Hematopoietic multipotent progenitor cell treated with erythropoietin and hydrocortisone succinate and interleukin-3 and kit ligand, for 8 days (in vitro differentiated cells): ENCODE results near the gene CELF5.
"Not testable (repeated sequence)": the region's sequence is repeated elsewhere in the genome, so short reads cannot be mapped to it uniquely, and the experiment has no call there.

Source experiments
- DNase-seq: peaks from one replicate; pipeline ENCODE4 v3.0.0-alpha.2; 2015

The CELF5 gene

DNA sequence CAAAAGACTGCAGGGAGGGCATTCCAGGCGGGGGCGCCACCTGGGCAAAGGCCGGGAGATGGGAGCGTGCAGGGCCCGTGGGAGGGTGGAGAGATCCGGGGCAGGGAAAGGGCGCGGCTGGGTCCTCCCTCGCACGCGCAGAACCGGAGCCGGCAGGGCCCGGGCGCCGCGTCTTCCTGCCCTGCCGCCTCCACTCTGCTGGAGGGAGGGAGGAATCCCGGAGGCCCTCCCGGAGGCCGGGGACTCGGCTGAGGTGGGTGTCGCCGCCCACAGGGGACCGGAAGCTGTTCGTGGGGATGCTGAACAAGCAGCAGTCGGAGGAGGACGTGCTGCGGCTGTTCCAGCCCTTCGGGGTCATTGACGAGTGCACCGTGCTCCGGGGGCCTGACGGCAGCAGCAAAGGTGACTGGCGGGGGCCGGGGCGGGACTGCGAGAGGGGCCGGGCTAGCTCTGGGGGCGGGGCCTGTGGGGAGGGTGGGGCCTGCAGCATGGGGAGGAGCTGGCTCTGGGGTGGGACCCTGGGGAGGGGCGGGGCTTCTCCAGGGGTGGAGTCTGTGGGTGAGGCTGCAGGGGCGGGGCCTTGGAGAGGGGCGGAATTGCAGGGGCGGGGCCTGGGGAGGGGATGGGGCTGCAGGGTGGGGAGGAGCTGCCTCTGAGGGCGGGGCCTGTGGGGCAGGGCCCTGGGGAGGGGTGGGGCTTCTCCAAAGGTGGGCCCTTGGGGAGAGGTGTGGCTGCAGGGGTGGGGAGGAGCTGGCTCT lies 51.3 kb downstream of the CELF5 start:
- DNase-seq, result peak; percentile 78

DNA sequence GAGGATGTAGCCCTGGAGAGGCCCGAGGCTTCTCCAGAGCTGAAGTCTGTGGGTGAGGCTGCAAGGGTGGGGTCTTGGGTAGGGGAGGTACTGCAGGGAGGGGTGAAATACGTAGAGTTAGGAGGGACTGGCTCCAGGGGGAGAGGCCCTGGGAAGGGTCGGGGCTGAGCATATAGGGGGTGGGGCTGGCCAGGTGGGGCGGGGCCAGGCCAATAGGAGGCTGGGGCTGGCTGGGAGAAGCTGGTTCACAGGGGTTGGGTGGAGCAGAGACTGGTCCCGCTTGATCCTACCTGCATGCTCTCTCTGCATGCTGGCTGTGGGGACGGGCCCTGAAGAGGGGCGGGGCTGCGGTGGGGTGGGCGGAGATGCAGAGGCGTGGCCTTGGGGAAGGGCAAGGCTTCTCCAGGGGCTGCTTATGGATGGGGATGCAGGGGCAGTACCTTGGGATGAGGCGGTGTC lies 51.9 kb downstream of the CELF5 start:
- DNase-seq, result no peak

DNA sequence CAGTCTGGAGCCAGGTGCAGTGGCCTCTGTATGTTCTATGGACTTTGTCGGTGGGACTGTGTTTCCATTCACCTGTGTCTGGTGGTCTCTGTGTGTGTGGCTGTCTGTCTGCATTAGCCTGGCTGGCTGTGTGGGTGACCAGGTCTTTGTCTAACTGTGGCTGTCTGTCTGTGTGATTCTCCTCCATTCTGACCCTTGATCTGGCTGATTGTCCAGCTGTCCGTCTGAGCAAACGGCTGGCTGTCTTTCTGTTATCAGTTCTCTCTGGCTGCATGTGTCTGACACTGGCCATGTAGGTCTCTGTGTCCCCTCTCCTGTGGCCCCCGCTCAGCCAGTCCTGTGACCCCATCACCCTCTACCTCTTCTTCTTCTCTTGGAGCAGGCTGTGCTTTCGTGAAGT lies 53.2 kb downstream of the CELF5 start:
- DNase-seq, result no peak

DNA sequence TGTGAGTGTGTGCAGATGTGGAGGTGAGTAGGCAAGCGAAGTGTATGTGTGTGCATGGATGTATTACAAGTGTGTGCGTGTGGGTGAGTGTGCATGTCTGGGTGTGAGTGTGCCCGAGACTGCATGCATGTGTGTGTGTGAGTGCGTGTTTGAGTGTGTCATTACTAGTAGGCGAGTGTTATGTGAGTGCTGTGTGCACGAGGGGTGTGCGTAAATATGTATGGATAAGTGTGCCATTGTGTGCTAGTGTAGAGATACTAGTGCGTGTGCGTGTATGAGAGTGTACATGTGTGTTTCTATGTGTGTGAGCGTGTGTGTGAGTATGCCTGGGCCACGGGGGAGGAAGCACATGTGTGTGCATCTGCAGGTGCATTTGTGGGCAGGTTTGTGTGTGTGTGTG lies 53.8 kb downstream of the CELF5 start:
- no peak for DNase-seq

DNA sequence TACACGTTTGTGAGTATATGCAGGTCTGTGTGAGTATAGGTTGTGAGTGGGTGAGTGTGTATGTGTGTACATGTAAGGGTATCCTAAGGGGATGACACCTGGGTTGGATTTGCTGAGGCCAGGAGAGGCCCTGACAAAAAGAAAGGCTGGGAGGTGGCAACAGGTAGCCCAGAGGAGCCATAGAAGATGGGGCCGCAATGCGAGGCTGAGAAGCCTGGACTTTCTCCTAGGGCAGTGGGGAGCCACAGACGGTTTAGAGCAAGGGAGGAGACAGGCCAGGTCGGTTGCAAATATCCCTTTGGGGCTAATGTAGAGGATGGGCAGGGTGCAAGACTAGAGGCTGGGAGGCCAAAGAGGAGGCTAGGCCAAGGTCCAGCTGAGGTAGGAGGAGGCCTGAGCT lies 54.3 kb downstream of the CELF5 start:
- no peak for DNase-seq

DNA sequence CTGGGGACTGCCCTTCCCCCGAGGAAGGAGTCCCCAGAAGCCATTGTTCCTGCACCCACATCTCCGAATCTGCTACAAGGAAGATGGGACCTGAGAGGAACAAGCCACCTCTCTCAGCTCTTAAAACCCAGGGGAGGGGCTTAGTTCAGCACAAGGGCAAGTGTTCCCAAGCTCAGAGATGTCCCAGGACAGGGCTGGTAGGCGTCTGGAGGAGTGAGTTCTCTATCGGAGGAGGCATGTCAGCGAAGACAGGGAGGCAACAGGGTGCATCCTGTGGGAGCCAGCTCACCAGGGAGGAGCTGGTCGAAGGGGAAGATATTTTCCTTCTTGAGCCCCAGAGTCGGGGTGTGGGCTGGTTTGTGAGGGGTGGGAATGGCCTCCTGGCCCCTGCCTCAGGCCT lies 54.8 kb downstream of the CELF5 start:
- DNase-seq, result no peak

DNA sequence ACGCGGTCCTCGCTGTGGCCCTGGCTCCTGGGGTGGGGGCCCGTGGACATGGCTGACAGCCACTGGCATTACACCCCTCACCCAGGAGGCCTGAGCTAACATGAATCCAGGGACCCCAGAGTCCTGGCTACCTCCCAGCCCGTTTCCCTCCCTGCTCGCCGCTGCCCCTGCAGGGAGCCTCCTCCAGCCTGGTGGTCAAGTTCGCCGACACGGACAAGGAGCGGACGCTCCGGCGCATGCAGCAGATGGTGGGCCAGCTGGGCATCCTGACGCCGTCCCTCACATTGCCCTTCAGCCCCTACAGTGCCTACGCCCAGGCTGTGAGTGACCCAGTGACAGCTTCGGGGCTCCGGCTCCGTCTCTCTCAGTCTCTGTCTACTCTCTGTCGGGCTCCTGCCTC lies 56.6 kb downstream of the CELF5 start:
- DNase-seq, result no peak

DNA sequence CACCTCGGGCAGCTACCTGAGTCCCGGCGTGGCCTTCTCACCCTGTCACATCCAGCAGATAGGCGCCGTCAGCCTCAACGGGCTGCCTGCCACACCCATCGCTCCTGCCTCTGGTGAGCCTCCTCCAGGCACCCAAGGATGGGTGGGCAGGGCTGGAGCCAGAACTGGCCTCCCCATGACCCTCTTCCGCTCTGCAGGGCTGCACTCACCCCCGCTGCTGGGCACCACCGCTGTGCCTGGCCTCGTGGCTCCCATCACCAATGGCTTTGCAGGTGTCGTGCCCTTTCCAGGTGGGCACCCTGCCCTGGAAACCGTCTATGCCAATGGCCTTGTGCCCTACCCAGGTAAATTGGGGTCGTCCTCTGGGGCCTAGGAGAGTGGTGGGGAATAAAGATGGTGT lies 57.7 kb downstream of the CELF5 start:
- no peak for DNase-seq

DNA sequence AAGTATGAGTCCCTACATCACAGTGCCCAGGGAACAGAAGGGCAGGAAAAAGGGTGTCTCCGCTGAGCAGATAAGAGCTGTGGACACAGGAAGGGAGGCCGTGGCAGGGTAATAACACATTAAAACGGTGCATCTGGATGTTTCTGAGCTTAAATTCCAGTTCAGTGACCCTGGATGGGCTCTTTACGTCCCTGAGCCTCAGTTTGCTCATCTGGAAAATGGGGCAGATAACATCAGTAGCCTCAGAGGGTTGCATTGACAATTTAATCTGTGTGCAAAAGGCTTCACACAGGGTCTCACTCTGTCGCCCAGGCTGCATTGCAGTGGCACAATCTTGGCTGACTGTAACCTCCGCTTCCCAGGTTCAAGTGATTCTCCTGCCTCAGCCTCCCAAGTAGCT lies 58.1 kb downstream of the CELF5 start:
- DNase-seq, result no peak

DNA sequence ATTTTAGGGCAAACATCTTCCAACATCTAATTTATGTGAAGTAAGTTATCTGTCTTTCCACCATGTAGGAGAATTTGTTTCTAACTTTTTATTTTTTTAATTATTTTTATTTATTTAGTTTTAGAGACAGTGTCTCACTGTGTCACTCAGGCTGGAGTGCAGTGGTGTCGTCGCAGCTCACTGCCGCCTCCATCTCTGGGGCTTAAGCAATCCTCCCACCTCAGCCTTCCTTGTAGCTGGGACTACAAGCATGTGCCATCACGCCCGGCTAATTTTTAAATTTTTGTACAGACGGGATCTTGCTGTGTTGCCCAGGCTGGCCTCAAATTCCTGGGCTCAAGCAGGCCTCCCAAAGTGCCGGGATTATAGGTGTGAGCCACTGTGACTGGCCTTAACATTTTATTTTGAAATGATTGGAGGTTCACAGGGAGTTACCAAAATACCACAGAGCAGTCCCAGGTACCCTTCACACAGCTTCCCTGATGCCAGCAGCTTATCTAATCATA lies 58.8 kb downstream of the CELF5 start:
- DNase-seq, result no peak

DNA sequence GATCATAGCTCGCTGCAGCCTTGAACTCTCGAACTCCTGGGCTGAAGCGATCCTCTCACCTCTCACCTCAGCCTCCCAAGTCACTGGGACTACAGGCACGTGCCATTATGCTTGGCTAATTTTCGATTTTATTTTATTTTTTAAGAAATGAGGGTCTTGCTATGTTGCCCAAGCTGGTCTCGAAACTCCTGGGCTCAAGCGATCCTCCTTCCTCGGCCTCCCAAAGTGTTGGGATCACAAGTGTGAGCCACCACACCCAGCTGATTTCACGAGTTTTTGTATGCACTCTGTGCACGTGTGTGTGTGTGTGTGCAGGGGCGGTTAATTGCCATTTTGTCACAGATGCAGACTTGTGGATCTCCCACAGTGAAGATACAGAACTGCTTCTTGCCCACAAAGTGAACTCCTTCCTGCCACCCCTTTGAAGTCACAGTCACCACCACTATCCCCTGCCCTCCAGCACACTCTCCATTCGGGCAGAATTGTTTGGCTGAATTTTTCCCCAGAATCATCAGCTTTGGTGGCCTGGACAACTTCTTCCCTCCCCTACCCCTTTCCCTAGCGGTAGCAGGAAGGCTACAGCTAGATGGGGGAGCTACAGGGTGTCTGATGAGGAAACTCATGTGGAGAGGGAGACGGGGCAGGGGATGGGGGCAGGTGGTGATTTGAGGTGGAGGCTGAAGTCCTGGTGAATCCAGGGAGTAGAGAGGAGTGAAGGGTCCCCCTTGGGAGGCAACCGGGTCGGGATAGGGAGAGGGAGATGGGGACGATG lies 59.6 kb downstream of the CELF5 start:
- DNase-seq, result no peak

DNA sequence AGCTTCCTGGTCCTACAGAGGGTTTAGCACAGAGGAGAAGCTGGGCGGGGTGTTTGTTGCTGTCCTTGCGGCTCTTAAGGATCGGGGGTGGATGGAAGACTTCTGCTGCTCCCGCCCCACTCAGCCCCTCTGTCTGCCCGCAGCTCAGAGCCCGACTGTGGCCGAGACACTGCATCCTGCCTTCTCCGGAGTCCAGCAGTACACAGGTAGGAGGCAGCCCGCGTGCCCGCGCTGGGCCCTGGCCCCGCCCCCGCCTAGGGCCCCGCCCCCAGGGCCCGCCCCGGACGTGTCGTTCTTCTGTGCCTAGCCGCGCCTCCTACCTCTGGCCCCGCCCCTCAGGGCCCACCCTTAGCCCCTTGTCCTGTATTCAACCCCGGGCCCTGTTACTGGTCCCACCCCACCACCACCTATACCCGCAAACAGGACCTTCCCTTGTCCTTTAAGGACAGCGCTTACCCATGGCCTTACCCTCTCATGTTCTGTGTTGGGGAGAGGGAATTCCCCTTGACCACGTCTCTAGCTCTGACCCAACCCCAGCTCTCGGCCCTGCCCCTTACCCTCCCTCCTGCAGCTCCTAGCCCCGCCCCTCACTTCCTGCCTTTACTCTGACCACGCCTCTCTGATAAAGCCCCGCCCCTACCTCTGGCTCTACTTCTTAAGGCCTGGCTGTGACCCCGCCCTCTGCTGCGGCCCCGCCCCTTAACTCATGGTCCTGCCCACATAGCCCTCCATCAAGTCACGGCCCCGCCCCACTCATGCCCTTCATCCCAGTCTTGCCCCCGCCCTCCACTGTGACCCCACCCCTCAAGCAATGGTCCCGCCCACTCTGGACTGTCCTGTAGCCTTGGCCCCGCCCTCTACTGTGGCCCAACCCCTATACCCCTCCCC lies 60.5 kb downstream of the CELF5 start:
- DNase-seq, result peak; percentile 66

DNA sequence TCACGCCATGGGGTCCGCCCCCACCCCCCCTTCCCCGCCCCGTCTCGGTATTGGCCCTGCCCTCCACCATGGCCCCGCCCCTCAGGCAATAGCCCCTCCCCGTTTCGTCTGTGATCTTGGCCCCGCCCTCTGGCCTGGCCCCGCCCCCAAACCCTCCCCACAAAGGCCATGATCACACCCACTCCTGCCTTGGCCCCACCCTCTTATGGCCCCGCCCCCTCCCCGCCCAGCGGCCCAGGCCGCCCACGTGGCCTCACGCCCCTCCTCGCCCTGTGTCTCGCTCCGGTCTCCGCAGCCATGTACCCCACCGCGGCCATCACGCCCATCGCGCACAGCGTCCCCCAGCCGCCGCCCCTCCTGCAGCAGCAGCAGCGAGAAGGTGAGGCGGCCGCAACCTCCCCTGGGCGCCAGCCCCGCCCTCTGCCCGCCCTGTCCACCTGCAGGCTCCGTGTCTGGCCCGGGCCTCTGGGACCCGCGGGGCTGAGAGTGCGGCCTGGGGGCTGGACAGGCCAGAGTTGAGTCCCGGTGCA lies 61.3 kb downstream of the CELF5 start:
- DNase-seq, result peak; percentile 23

DNA sequence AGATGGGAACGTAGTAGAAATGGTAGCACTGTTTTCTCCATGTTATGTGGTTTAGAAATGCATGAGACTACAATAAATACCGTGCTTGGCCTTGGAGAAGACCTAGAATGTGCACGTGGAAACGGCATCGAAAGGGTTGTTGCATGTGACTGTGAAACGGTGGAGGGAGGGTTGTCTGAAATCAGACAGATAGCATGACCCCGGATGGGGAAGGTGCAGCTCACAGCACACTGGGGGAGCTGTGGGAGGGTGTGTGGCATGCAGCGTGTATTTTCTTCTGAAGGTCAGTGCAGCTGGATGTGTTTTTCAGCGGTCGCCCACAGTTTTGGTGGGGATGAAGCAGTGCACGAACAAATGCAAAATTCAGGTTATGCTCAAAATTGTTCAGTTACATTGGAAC lies 63.4 kb downstream of the CELF5 start:
- DNase-seq, result no peak

DNA sequence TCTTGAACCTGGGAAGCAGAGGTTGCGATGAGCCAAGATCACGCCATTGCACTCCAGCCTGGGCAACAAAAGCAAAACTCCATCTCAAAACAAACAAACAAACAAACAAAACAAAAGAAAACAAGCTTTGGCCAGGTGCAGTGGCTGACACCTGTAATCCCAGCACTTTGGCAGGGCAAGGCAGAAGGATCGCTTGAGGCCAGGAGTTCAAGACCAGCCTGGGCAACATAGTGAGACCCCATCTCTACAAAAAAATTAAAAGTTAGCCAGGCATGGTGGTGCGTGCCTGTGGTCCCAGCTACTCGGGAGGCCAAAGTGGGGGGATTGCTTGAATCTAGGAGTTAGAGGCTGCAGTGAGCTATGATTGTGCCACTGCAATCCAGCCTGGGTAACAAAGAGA lies 64.0 kb downstream of the CELF5 start:
- not testable (repeated sequence) for DNase-seq

DNA sequence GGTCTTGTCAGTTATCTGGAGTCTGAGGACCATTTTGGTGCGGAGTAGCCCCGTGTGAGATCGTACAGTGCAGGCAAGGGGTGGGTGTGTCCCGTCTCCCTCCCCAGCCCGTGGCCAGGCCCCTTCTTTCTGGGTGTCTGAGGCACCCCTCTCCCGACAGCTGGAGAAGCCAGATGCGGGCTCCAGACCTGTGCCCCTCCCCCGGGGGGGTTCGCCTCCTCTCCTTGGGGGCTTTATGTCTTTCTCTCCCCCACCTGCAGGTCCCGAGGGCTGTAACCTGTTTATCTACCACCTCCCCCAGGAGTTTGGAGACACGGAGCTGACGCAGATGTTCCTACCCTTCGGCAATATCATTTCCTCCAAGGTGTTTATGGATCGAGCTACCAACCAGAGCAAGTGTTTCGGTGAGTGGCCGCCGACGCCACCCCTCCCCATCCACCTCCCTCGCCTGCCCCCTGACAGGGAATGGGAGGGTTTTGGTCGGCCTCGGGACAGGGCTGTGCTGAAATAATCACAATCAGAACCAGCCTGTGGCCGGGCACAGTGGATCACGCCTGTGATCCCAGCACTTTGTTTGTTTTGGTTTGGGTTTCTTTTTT lies 65.6 kb downstream of the CELF5 start:
- no peak for DNase-seq

DNA sequence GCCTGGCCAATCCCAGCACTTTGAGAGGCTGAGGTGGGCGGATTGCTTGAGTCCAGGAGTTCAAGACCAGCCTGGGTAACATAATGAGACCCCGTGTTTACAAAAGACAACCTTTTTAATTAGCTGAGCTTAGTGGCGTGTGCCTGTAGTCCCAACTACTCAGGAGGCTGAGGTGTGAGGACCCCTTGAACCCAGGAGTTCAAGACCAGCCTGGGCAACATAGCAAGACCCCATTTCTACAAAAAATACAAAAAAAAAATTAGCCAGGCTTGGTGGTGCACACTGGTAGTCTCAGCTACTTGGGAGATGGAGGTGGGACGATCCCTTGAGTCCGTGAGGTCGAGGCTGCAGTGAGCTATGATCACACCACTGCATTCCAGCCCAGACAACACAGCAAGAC lies 66.4 kb downstream of the CELF5 start:
- DNase-seq, result not testable (repeated sequence)

DNA sequence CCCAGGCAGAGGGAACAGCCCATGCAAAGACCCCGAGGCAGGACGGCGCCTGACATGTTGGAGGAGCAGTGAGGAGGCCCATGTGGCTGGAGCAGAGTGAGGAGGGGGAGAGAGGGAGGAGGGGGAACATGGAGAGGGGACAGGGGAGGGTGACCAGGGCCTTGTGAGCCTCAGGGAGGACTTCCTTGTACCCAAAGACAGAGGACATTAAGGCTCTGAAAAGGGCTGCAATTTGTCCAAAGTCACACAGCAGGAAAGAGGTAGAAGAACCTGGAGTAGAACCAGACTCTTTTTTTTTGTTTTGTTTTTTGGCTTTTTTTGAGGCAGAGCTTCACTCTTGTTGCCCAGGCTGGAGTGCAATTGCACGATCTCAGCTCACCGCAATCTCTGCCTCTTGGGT lies 67.2 kb downstream of the CELF5 start:
- DNase-seq, result no peak

DNA sequence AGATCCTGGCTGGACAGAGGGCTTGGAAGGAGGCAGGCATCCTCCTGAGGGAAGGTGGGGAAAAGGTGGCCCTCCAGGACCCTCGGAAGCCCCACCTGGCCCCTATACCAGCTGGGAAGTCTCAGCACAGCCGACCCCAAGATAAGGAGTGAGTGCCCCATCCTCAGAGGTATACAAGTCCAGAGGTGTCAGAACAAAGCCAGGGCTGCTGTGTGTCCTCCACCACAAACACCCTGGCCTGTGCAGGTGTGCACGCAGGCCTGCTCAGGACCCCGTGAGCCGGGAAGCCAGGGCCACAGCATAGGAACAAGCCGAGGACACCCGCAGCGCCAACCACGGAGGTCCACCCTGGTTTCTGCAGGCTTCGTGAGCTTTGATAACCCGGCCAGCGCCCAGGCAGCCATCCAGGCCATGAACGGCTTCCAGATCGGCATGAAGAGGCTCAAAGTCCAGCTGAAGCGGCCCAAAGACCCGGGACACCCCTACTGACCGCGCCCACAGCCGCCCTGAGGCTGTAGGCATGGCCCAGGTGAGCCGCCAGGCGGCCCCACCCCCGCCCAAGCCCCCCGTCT lies 68.6 kb downstream of the CELF5 start:
- no peak for DNase-seq

DNA sequence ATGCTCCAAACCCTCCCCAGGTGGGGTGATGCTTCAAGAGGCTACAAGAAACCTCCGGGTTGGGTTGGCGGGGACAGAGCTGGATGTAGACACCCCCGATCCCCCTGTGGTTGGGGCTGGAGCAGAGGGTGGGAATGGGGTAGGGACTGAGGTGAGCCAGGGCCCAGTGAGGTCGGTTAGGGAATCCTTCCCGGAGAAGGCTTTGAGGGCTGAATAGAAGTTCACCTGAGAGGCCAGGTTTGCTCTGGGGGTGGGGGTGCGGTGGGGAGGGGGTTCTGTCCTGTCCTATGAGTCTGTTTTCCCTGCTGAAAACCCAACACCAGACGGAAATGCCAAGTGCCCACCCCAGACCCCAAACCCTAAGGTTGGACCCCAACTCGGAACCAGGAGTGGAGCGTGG lies 69.1 kb downstream of the CELF5 start:
- no peak for DNase-seq

DNA sequence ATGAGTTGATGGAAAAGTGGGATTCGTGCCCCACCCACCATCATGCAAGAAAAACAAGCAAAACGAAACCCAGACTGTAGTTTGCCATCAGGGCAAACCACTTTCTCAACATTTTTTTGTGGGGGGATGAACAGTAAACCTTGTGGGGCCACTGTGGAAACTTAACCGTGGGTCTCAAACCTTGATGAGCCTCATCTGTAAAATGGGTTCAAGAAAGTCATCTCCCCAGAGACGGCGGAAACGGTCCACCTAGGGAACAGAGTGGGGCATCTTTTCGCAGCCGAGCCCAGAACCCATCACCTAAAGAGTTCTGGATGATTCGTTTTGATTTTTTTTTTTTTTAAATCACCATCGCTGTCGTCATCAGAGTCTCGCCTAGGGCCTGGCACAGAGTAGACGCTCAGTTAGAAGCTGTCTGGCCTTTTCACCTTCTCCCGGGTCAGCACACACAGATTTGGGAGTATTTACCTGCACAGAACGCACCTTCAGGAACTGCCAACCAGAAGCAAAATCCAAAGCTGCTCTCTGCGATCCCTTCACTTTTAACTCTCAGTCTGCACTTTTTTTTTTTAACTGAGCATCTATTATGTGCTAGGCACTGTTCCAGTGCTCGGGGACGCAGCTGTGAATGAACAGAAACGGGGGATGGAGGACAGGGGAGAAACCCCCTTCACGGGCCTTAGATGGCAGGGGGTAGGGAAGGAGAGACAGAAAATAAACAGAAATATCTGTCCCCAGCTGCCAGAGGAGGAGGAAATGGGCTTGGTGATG lies 69.8 kb downstream of the CELF5 start:
- DNase-seq, result no peak
